Prostate gland (tissue), 2 donors: ENCODE data around the gene R3HDM2. TPM values are rescaled to one million over a fixed set of nuclear protein-coding genes. Genes with fewer than 3 reads are reported as not detected.

Experiments
- DNase-seq: peaks from one replicate; pipeline ENCODE4 v3.0.0-alpha.2; 2019; ENCODE audit warnings: low spot score
- H3K27ac ChIP-seq, 2 donors: fragments of 200-600 bp; sonication (generic); 2 replicates each; pipeline ENCODE4 v1.5.1; 2017 to 2019
- H3K27me3 ChIP-seq: fragments of 200-600 bp; sonication (generic); replicated peaks from 2 replicates; pipeline ENCODE4 v1.5.1; 2019; ENCODE audit not compliant: insufficient read depth
- H3K36me3 ChIP-seq, 2 donors: fragments of 200-600 bp; sonication (generic); 1 replicate in 1 of 2; 2 replicates in 1 of 2; pipeline versions ENCODE4 v1.5.1 to v1.8.1; 2017 to 2019
- H3K4me1 ChIP-seq: fragments of 200-600 bp; sonication (generic); replicated peaks from 2 replicates; pipeline ENCODE4 v1.5.1; 2019
- H3K4me3 ChIP-seq, 2 donors: fragments of 200-600 bp; sonication (generic); 2 replicates each; pipeline ENCODE4 v1.5.1; 2017 to 2019
- H3K9me3 ChIP-seq: fragments of 200-600 bp; sonication (generic); 2 replicates; pipeline ENCODE4 v1.5.1; 2017
- POLR2A ChIP-seq: fragments of 450-650 bp; IDR thresholded peaks from one replicate; pipeline ENCODE4 v1.6.1; 2016; ENCODE audit warnings: antibody characterized with exemption, mild to moderate bottlenecking
- POLR2AphosphoS5 ChIP-seq: sonication (generic); formaldehyde crosslinking; IDR thresholded peaks from one replicate; pipeline ENCODE4 v1.6.1; 2017; ENCODE audit warnings: antibody characterized with exemption
- WGBS: methylation state at CpG from one replicate; pipeline ENCODE4 v1.1.5; 2018; 5-methylcytosine and 5-hydroxymethylcytosine counted together
- intact Hi-C: fragments of 100-400 bp; cut with DNase I; formaldehyde crosslinking; loops from one replicate; pipeline ENCODE4 v1.14.2; 2022
- total RNA-seq, 2 donors: library from RNA; depleted of rRNA; stranded (reverse); fragments of >200 nt; gene quantifications; one replicate each; pipeline ENCODE4 v1.1.0, GENCODE V29; 2016
- TF ChIP-seq, protein P1 (sequence below), 4 experiments: fragments of 200-600 bp in 2 of 4; fragments of 450-650 bp in 2 of 4; sonication (generic) in 2 of 4; IDR thresholded peaks; 1 replicate in 3 of 4; 2 replicates in 1 of 4; pipeline ENCODE4 v1.5.1; 2016 to 2019; ENCODE audit warnings: antibody characterized with exemption in 4 of 4, mild to moderate bottlenecking in 2 of 4, moderate library complexity in 2 of 4

The R3HDM2 gene
- total RNA-seq, 2 donors from 2014 or later: 38.7 to 80.9 TPM

DNA sequence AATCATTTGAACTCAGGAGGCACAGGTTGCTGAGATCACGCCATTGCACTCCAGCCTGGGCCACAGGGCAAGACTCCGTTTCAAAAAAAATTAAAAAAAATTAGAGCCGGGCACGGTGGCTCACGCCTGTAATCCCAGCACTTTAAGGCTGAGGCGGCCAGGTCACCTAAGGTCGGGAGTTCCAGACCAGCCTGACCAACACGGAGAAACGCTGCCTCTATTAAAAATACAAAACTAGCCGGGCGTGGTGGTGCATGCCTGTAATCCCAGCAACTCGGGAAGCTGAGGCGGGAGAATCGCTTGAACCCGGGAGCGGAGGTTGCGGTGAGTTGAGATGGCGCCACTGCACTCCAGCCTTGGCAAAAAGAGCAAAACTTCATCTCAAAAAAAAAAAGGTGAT lies 35.7 kb downstream of the R3HDM2 start:
- Histone ChIP-seq H3K27ac (no peak overlapping the region), H3K4me3 (no peak overlapping the region), H3K27me3 (no peaks in the 10 kb centered on the region), H3K36me3 (no peaks in the 10 kb centered on the region), H3K4me1 (no peaks in the 10 kb centered on the region), H3K9me3 (no peaks in the 10 kb centered on the region)
- intact Hi-C loops: no loop called here
- 95% methylated on average over 18 of the region's 18 CpGs for WGBS
- DNase-seq: no peak
- TF ChIP-seq POLR2AphosphoS5 (no peak), POLR2A (no peak)
- TF ChIP-seq, protein P1, sequence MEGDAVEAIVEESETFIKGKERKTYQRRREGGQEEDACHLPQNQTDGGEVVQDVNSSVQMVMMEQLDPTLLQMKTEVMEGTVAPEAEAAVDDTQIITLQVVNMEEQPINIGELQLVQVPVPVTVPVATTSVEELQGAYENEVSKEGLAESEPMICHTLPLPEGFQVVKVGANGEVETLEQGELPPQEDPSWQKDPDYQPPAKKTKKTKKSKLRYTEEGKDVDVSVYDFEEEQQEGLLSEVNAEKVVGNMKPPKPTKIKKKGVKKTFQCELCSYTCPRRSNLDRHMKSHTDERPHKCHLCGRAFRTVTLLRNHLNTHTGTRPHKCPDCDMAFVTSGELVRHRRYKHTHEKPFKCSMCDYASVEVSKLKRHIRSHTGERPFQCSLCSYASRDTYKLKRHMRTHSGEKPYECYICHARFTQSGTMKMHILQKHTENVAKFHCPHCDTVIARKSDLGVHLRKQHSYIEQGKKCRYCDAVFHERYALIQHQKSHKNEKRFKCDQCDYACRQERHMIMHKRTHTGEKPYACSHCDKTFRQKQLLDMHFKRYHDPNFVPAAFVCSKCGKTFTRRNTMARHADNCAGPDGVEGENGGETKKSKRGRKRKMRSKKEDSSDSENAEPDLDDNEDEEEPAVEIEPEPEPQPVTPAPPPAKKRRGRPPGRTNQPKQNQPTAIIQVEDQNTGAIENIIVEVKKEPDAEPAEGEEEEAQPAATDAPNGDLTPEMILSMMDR (IDR thresholded peaks at IDR 0.05): no peak

DNA sequence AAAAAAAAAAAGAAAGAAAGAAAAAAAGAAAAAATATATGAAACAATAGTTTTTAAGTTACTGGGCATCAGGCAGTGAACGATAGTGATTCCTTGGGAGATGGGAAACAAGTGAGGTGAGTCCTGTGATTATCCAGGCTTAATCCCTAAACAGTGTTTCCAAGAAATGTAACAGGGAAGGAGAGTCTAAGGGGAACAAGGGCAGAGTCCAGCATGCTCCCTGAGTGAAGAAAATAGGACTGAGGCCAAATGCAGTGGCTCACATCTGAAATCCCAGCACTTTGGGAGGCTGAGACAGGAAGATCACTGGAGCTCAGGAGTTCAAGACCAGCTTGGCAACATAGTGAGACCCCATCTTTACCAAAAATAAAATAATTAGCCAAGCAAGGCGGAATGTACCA lies 40.7 kb downstream of the R3HDM2 start:
- no peak for DNase-seq
- no peak overlapping the region for H3K27ac ChIP-seq
- H3K4me1 ChIP-seq: no peaks in the 10 kb centered on the region
- H3K4me3 ChIP-seq: no peak overlapping the region
- H3K9me3 ChIP-seq: no peaks in the 10 kb centered on the region
- H3K27me3 ChIP-seq: no peaks in the 10 kb centered on the region
- TF ChIP-seq, protein P1 (IDR thresholded peaks at IDR 0.05): no peak
- TF ChIP-seq POLR2A: no peak
- TF ChIP-seq POLR2AphosphoS5: no peak
- no peaks in the 10 kb centered on the region for H3K36me3 ChIP-seq
- 86% methylated on average over 2 of the region's 2 CpGs for WGBS
- intact Hi-C loops: no loop called here

DNA sequence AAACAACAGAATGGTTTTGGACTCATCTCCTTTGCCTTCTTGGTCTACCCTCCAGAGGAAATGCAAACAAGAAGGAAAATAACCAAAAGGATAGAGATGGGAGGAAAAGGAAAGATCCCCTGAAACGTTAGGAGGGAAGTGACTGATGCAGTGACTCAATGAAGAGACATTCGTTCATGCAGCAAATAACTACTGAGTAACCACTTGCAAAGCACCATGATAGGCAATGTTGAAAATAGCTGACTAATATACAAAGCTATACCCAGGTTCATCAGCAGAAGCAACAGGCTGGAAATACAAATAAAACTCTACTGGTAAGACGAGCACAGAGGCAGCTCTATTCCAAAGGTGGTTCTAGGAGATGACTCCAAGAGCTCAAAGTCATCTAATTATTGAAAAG lies 41.8 kb downstream of the R3HDM2 start:
- H3K27ac ChIP-seq: no peak overlapping the region
- no peaks in the 10 kb centered on the region for H3K4me1 ChIP-seq
- H3K36me3 ChIP-seq: no peaks in the 10 kb centered on the region
- no peaks in the 10 kb centered on the region for H3K27me3 ChIP-seq
- DNase-seq: no peak
- TF ChIP-seq POLR2AphosphoS5 (no peak), POLR2A (no peak)
- TF ChIP-seq, protein P1 (IDR thresholded peaks at IDR 0.05): no peak
- intact Hi-C loops: no loop called here
- 43% methylated on average over 3 of the region's 3 CpGs for WGBS
- H3K4me3 ChIP-seq: no peak overlapping the region
- no peaks in the 10 kb centered on the region for H3K9me3 ChIP-seq

DNA sequence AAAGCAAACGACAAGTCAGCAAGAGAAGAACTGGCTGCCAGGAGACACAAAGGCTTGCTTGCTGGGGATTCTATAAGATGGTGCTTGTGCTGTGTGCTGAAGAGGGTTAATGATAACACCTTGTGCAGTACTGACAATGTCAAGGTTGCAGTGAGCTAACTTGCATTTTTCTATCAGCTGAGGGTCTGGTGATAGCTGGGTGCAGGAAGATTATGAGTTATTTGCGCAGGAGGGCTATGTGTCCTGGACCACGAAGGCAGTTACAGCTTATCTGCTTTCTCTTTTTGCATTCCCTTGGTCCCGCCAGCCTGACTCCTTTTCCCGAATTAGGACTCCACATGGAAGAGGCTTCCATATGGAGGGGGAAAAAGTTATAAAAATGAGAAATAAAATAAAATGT lies 42.4 kb downstream of the R3HDM2 start:
- H3K27ac ChIP-seq: no peak overlapping the region
- H3K27me3 ChIP-seq: no peaks in the 10 kb centered on the region
- no peaks in the 10 kb centered on the region for H3K9me3 ChIP-seq
- H3K36me3 ChIP-seq: no peaks in the 10 kb centered on the region
- 89% methylated on average over 5 of the region's 5 CpGs for WGBS
- H3K4me1 ChIP-seq: no peaks in the 10 kb centered on the region
- no peak for DNase-seq
- no peak overlapping the region for H3K4me3 ChIP-seq
- TF ChIP-seq POLR2A (no peak), POLR2AphosphoS5 (no peak)
- TF ChIP-seq, protein P1 (IDR thresholded peaks at IDR 0.05): no peak
- intact Hi-C loops: no loop called here

DNA sequence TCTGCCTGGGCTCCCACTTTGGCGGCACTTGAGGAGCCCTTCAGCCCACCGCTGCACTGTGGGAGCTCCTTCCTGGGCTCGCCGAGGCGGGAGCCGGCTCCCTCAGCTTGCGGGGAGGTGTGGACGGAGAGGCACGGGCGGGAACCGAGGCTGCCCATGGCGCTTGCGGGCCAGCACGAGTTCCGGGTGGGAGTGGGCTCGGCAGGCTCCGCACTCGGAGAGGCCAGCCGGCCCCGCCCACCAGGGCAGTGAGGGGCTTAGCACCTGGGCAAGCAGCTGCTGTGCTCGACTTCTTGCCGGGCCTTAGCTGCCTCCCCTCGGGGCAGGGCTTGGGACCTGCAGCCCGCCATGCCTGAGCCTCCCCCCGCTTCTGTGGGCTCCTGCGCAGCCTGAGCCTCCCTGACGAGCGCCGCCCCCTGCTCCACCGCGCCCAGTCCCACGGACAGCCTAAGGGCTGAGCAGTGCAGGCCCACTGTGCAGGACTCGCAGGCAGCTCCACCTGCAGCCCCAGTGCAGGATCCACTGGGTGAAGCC lies 44.6 kb downstream of the R3HDM2 start:
- no peak for DNase-seq
- intact Hi-C loops: no loop called here
- 97% methylated on average over 33 of the region's 33 CpGs for WGBS
- Histone ChIP-seq H3K27me3 (no peaks in the 10 kb centered on the region), H3K4me1 (no peaks in the 10 kb centered on the region), H3K27ac (no peak overlapping the region), H3K9me3 (no peaks in the 10 kb centered on the region), H3K36me3 (no peaks in the 10 kb centered on the region), H3K4me3 (no peak overlapping the region)
- no peak for TF ChIP-seq POLR2A
- TF ChIP-seq, protein P1 (IDR thresholded peaks at IDR 0.05): no peak
- TF ChIP-seq POLR2AphosphoS5: no peak
